GM18951 (cell line): ENCODE data around the gene CACNA2D4.

ENCODE experiments used
- POLR2A ChIP-seq: IDR thresholded peaks from 4 replicates; pipeline ENCODE4 v1.6.1; 2011; ENCODE audit warnings: mild to moderate bottlenecking; ENCODE audit not compliant: insufficient read length, insufficient read depth; ENCODE audit errors: extremely low read depth
- in situ Hi-C: fragments of 300-500 bp; cut with MboI; formaldehyde crosslinking; loops from one replicate; pipeline ENCODE4 v1.12.0; 2022; ENCODE audit warnings: low sequenced_read_pairs, mixed read lengths, inconsistent platforms; ENCODE audit not compliant: unreplicated experiment

CACNA2D4 gene

GRCh38 chr12:1834186-1834925 lies 84.1 kb downstream of the CACNA2D4 start:
- in situ Hi-C loops: no loop called here
- TF ChIP-seq POLR2A: no peak

GRCh38 chr12:1833596-1834028 lies 84.8 kb downstream of the CACNA2D4 start:
- TF ChIP-seq POLR2A: no peak
- in situ Hi-C loops: no loop called here

GRCh38 chr12:1832801-1833595 lies 85.5 kb downstream of the CACNA2D4 start:
- in situ Hi-C loops: no loop called here
- no peak for TF ChIP-seq POLR2A

GRCh38 chr12:1830981-1831963 lies 87.2 kb downstream of the CACNA2D4 start:
- in situ Hi-C loops: no loop called here
- TF ChIP-seq POLR2A: no peak

- TF ChIP-seq POLR2A: no peak
- in situ Hi-C loops: no loop called here
These were observed 88.0 kb downstream of the CACNA2D4 start for GRCh38 chr12:1830401-1830845.

- TF ChIP-seq POLR2A: no peak
- in situ Hi-C loops: no loop called here
These were observed 89.0 kb downstream of the CACNA2D4 start for GRCh38 chr12:1829306-1829900.

GRCh38 chr12:1828856-1829255 lies 89.6 kb downstream of the CACNA2D4 start:
- no peak for TF ChIP-seq POLR2A
- in situ Hi-C loops: no loop called here

GRCh38 chr12:1827826-1828805 lies 90.3 kb downstream of the CACNA2D4 start:
- TF ChIP-seq POLR2A: no peak
- in situ Hi-C loops: no loop called here

- in situ Hi-C loops: no loop called here
- no peak for TF ChIP-seq POLR2A
These were observed 91.4 kb downstream of the CACNA2D4 start for GRCh38 chr12:1826867-1827705.

GRCh38 chr12:1826401-1826800 lies 92.1 kb downstream of the CACNA2D4 start:
- no peak for TF ChIP-seq POLR2A
- in situ Hi-C loops: no loop called here

- no peak for TF ChIP-seq POLR2A
- in situ Hi-C loops: no loop called here
These were observed 92.9 kb downstream of the CACNA2D4 start for GRCh38 chr12:1825382-1826102.
